ENCODE data around the gene ETFBKMT. TPM values are rescaled to one million over a fixed set of nuclear protein-coding genes. Genes with fewer than 3 reads are reported as not detected.
A peak's percentile ranks its signal among the peaks of the same experiment; 100 is the strongest.
"Not testable (repeated sequence)": the region's sequence is repeated elsewhere in the genome, so short reads cannot be mapped to it uniquely, and the experiment has no call there.

The ETFBKMT gene
- total RNA-seq, 1 experiment from 2014 or later = 1.7 TPM

- intact Hi-C loops (cut with micrococcal nuclease) = no loop called here
- Histone ChIP-seq H3K9me3 (ENCODE audit: control insufficient read depth in 1 of 2, insufficient read depth in 1 of 2, low read depth in 1 of 2, low read length in 2 of 2) (no peaks in the 10 kb centered on the region; a peak in 1 of 4 replicates), H4K20me1 (ENCODE audit: insufficient read depth) (no peaks in the 10 kb centered on the region), H3K9ac (ENCODE audit: low read length) (no peak overlapping the region), H3K4me1 (ENCODE audit: control insufficient read depth in 1 of 2, insufficient read depth in 2 of 2, low read length in 2 of 2) (peaks cover 5 to 9% of the 10 kb centered on the region in 2 experiments; a peak in 3 of 4 replicates), H3K27me3 (ENCODE audit: insufficient read depth, low read length) (no peaks in the 10 kb centered on the region), H3K9me2 (ENCODE audit: insufficient read depth) (no peaks in the 10 kb centered on the region), H3K36me3 (ENCODE audit: control insufficient read depth in 1 of 2, insufficient read depth in 2 of 2, low read length in 2 of 2) (0 out of 4 replicates have a peak, but pooled peaks cover 0 to 2% of the 10 kb centered on the region in 2 experiments), H3K79me2 (ENCODE audit: insufficient read depth, low read length) (0 out of 2 replicates have a peak, but pooled peaks cover under 1% of the 10 kb centered on the region), H3K4me2 (ENCODE audit: low read length) (no peak overlapping the region), H3K27ac (ENCODE audit: low read depth, low read length) (no peak overlapping the region), H3K4me3 (replicated peaks in 1 of 2; ENCODE audit: low read depth in 1 of 2, low read length in 2 of 2) (no peak overlapping the region), H2AFZ (ENCODE audit: low read depth, low read length, poor library complexity, severe bottlenecking) (no peak overlapping the region)
- ChIA-PET POLR2A (interaction anchor here (1.0 to 1.1 kb wide), 2 partner anchors 13 to 18 kb away, joined by 3 to 4 read pairs; partner anchors contain the start of gene AMN1), RAD21 (ENCODE audit: low non-redundant PET in 1 of 2, low total read pairs in 2 of 2, uncharacterized antibody in 2 of 2, unreplicated experiment in 2 of 2) (no interaction called here), CTCF (interaction anchor here (1.2 kb wide), 1 partner anchor 13 kb away, joined by 3 read pairs; no protein-coding TSS in a partner anchor)
- no TSS peak for BruUV-seq (replicated peaks)
- no peak for ATAC-seq
- no peak for TF ChIP-seq RAD21 (IDR thresholded peaks at IDR 0.05; ENCODE audit: low read depth)
- no peak for TF ChIP-seq SRF (IDR thresholded peaks at IDR 0.05; ENCODE audit: low read depth)
- no peak for DNase-seq (ENCODE audit: low read depth, low spot score)
Observed at GRCh38 chr12:31715283-31715825, 55.9 kb downstream of the ETFBKMT start.

GRCh38 chr12:31716998-31717397, 57.5 kb downstream of the ETFBKMT start:
- H3K4me3 ChIP-seq (replicated peaks in 1 of 2; ENCODE audit: low read depth in 1 of 2, low read length in 2 of 2); DNase-seq (ENCODE audit: low read depth, low spot score); H3K9me3 ChIP-seq (ENCODE audit: control insufficient read depth in 1 of 2, insufficient read depth in 1 of 2, low read depth in 1 of 2, low read length in 2 of 2); H3K4me1 ChIP-seq (ENCODE audit: control insufficient read depth in 1 of 2, insufficient read depth in 2 of 2, low read length in 2 of 2); H3K27ac ChIP-seq (ENCODE audit: low read depth, low read length); CTCF ChIA-PET; H3K36me3 ChIP-seq (ENCODE audit: control insufficient read depth in 1 of 2, insufficient read depth in 2 of 2, low read length in 2 of 2); H3K9me2 ChIP-seq (ENCODE audit: insufficient read depth); RAD21 ChIA-PET (ENCODE audit: low non-redundant PET in 1 of 2, low total read pairs in 2 of 2, uncharacterized antibody in 2 of 2, unreplicated experiment in 2 of 2); H3K4me2 ChIP-seq (ENCODE audit: low read length); H2AFZ ChIP-seq (ENCODE audit: low read depth, low read length, poor library complexity, severe bottlenecking); H3K9ac ChIP-seq (ENCODE audit: low read length); H3K79me2 ChIP-seq (ENCODE audit: insufficient read depth, low read length); H3K27me3 ChIP-seq (ENCODE audit: insufficient read depth, low read length); intact Hi-C loops (cut with micrococcal nuclease); BruUV-seq (replicated peaks); POLR2A ChIA-PET; H4K20me1 ChIP-seq (ENCODE audit: insufficient read depth); ATAC-seq: not testable (repeated sequence)

GRCh38 chr12:31718542-31719198, 59.2 kb downstream of the ETFBKMT start:
- H2AFZ ChIP-seq (ENCODE audit: low read depth, low read length, poor library complexity, severe bottlenecking); H3K79me2 ChIP-seq (ENCODE audit: insufficient read depth, low read length); H3K27me3 ChIP-seq (ENCODE audit: insufficient read depth, low read length); DNase-seq (ENCODE audit: low read depth, low spot score); H3K9me3 ChIP-seq (ENCODE audit: control insufficient read depth in 1 of 2, insufficient read depth in 1 of 2, low read depth in 1 of 2, low read length in 2 of 2); H3K4me3 ChIP-seq (replicated peaks in 1 of 2; ENCODE audit: low read depth in 1 of 2, low read length in 2 of 2); H3K9ac ChIP-seq (ENCODE audit: low read length); H3K27ac ChIP-seq (ENCODE audit: low read depth, low read length); H4K20me1 ChIP-seq (ENCODE audit: insufficient read depth); intact Hi-C loops (cut with micrococcal nuclease); H3K9me2 ChIP-seq (ENCODE audit: insufficient read depth); H3K4me1 ChIP-seq (ENCODE audit: control insufficient read depth in 1 of 2, insufficient read depth in 2 of 2, low read length in 2 of 2); RAD21 ChIA-PET (ENCODE audit: low non-redundant PET in 1 of 2, low total read pairs in 2 of 2, uncharacterized antibody in 2 of 2, unreplicated experiment in 2 of 2); CTCF ChIA-PET; H3K36me3 ChIP-seq (ENCODE audit: control insufficient read depth in 1 of 2, insufficient read depth in 2 of 2, low read length in 2 of 2); BruUV-seq (replicated peaks); ATAC-seq: not testable (repeated sequence)
- POLR2A ChIA-PET = interaction anchor here (1.2 kb wide), 1 partner anchor 15 kb away, joined by 4 read pairs; no protein-coding TSS in a partner anchor
- peak overlapping the region; percentile 31 for H3K4me2 ChIP-seq (ENCODE audit: low read length)

Data from HCT116 (cell line).